B cell (primary cell): Measurements from ENCODE around the gene TAS2R60. TPM values are rescaled to one million over a fixed set of nuclear protein-coding genes. Genes with fewer than 3 reads are reported as not detected.

Experiments used
- ATAC-seq: fragments of 200-7000 bp; cut with Tn5 transposase; one replicate; pipeline ENCODE4 v1.10.0; 2021; ENCODE audit warnings: low read depth, mild to moderate bottlenecking, moderate number of reproducible peaks, moderate library complexity
- CTCF ChIA-PET: fragments of 350-600 bp; sonication (Branson Sonifier 250); formaldehyde crosslinking; loops from one replicate; lab custom pipeline; 2021; ENCODE audit warnings: antibody characterized with exemption, inconsistent platforms; lab: Charles Lee
- POLR2A ChIA-PET: fragments of 350-600 bp; sonication (Branson Sonifier 250); formaldehyde crosslinking; loops from one replicate; lab custom pipeline; 2021; ENCODE audit warnings: antibody characterized with exemption; lab: Charles Lee
- DNase-seq: peaks from one replicate; pipeline ENCODE4 v3.0.0; 2013
- H2AFZ ChIP-seq: 2 replicates; pipeline ENCODE4 v1.6.1; 2012; ENCODE audit warnings: mild to moderate bottlenecking, low read depth, low read length; ENCODE audit not compliant: insufficient read depth, poor library complexity, severe bottlenecking
- H3K27ac ChIP-seq, 2 donors: 1 replicate in 1 of 2; 2 replicates in 1 of 2; pipeline ENCODE4 v1.5.1; 2012 to 2013; ENCODE audit warnings: low read length in 2 of 2, mild to moderate bottlenecking in 2 of 2, moderate library complexity in 1 of 2
- H3K27me3 ChIP-seq, 4 experiments: fragments of 200-600 bp in 1 of 4; sonication (generic) in 1 of 4; replicated peaks in 1 of 4; 1 replicate in 2 of 4; 2 replicates in 2 of 4; pipeline versions ENCODE4 v1.6.1 to v1.7.0; 2013 to 2016; ENCODE audit warnings: low read length in 3 of 4, mild to moderate bottlenecking in 2 of 4, mixed read lengths in 1 of 4, moderate library complexity in 1 of 4; ENCODE audit not compliant: insufficient read depth in 4 of 4, control insufficient read depth in 3 of 4; ENCODE audit errors: control extremely low read depth in 1 of 4
- H3K36me3 ChIP-seq, 2 experiments: replicated peaks in 1 of 2; 1 replicate in 1 of 2; 2 replicates in 1 of 2; pipeline versions ENCODE4 v1.6.1 to v1.7.1; 2013; ENCODE audit warnings: low read length in 1 of 2; ENCODE audit not compliant: insufficient read depth in 2 of 2, control insufficient read depth in 1 of 2; ENCODE audit errors: control extremely low read depth in 1 of 2, extremely low read depth in 1 of 2
- H3K4me1 ChIP-seq, 2 donors: fragments of 200-600 bp in 1 of 2; sonication (generic) in 1 of 2; 1 replicate in 1 of 2; 2 replicates in 1 of 2; pipeline versions ENCODE4 v1.5.1 to v1.6.1; 2013 to 2017; ENCODE audit warnings: low read length in 2 of 2; ENCODE audit not compliant: control insufficient read depth in 2 of 2, insufficient read depth in 2 of 2
- H3K4me2 ChIP-seq: replicated peaks from 2 replicates; pipeline ENCODE3; 2012; ENCODE audit warnings: mild to moderate bottlenecking, low read depth, low read length; ENCODE audit not compliant: poor library complexity, severe bottlenecking
- H3K4me3 ChIP-seq, 5 experiments: fragments of 200-600 bp in 1 of 5; sonication (generic) in 1 of 5; 1 replicate in 3 of 5; 2 replicates in 2 of 5; pipeline versions ENCODE4 v1.5.1 to v1.7.0; 2011 to 2016; ENCODE audit warnings: low read length in 4 of 5, mild to moderate bottlenecking in 4 of 5, low read depth in 2 of 5, control low read depth in 1 of 5, moderate library complexity in 1 of 5; ENCODE audit not compliant: insufficient read depth in 1 of 5; ENCODE audit errors: control extremely low read depth in 1 of 5, extremely low read depth in 1 of 5
- H3K79me2 ChIP-seq: fragments of 200-600 bp; sonication (generic); one replicate; pipeline ENCODE4 v1.6.0; 2016; ENCODE audit warnings: low read length; ENCODE audit not compliant: control insufficient read depth, insufficient read depth
- H3K9ac ChIP-seq: fragments of 200-600 bp; sonication (generic); 2 replicates; pipeline ENCODE4 v1.6.1; 2017; ENCODE audit warnings: mild to moderate bottlenecking, low read length, moderate library complexity
- H3K9me3 ChIP-seq, 3 donors: one replicate each; pipeline versions ENCODE4 v1.6.1 to v1.7.1; 2013; ENCODE audit warnings: low read length in 2 of 3; ENCODE audit not compliant: control insufficient read depth in 2 of 3, insufficient read depth in 1 of 3; ENCODE audit errors: control extremely low read depth in 1 of 3
- H4K20me1 ChIP-seq: 2 replicates; pipeline ENCODE4 v1.6.0; 2012; ENCODE audit warnings: mild to moderate bottlenecking, low read length; ENCODE audit not compliant: insufficient read depth, control insufficient read depth, poor library complexity, severe bottlenecking
- H3K27ac Mint-ChIP-seq: one replicate; pipeline ENCODE4 v1.8.0; 2021; ENCODE audit warnings: mixed read lengths
- H3K27me3 Mint-ChIP-seq: one replicate; pipeline ENCODE4 v1.8.0; 2021; ENCODE audit warnings: mixed read lengths
- H3K4me1 Mint-ChIP-seq: one replicate; pipeline ENCODE4 v1.8.0; 2021; ENCODE audit warnings: mixed read lengths
- H3K4me3 Mint-ChIP-seq: one replicate; pipeline ENCODE4 v1.8.0; 2021; ENCODE audit warnings: mixed read lengths
- H3K9me3 Mint-ChIP-seq: one replicate; pipeline ENCODE4 v1.8.0; 2022; ENCODE audit warnings: mixed read lengths; ENCODE audit not compliant: insufficient read depth
- EZH2 ChIP-seq: IDR thresholded peaks from 2 replicates; pipeline ENCODE4 v1.6.1; 2012; ENCODE audit warnings: borderline replicate concordance, low read depth, mild to moderate bottlenecking, moderate library complexity, low read length; ENCODE audit not compliant: insufficient read depth, poor library complexity, severe bottlenecking
- WGBS: methylation state at CpG from one replicate; pipeline ENCODE4 v1.1.5; 2013; ENCODE audit warnings: missing lambda C conversion rate; ENCODE audit not compliant: insufficient coverage; 5-methylcytosine and 5-hydroxymethylcytosine counted together
- intact Hi-C: fragments of 100-400 bp; cut with micrococcal nuclease; formaldehyde crosslinking; loops from one replicate; pipeline ENCODE4 v1.10.0; 2022
- polyA plus RNA-seq: library from polyadenylated mRNA; depleted of rRNA; stranded (reverse); fragments of >200 nt; gene quantifications from 2 replicates; pipeline ENCODE4 v1.2.3, GENCODE V29; 2012
- total RNA-seq, 2 donors: library from RNA; stranded (reverse); fragments of 120-200 nt in 1 of 2; gene quantifications; 1 replicate in 1 of 2; 2 replicates in 1 of 2; pipeline versions ENCODE4 v1.2.3 to v1.2.4, GENCODE V29; 2013 to 2022
- TF ChIP-seq, protein P1 (sequence below): fragments of 200-600 bp; IDR thresholded peaks from one replicate; pipeline ENCODE4 v1.8.0; 2022; ENCODE audit warnings: antibody characterized with exemption, mild to moderate bottlenecking

Gene TAS2R60
- total and polyA plus RNA-seq, 2 donors (not counting 1 experiment from before 2014, with no cell fraction given) = not detected

DNA sequence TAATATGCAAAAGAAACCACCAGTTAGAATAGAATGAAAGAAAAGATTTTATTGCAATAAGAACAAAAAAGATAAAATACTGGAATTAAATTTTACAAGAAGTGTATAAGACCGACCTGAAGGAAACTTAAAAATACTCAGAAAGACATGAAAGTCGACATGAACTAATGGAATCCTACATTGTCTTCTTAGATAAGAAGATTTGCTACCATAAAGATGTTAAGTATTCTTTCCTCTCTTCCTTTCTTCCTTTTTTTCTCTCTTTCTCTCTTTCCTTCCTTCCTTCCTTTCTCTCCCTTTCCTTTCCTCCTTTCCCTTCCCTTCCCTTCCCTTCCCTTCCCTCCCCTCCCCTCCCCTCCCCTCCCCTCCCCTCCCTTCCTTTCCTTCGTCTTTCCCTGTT, 6.5 kb downstream of the TAS2R60 start:
- H3K9ac ChIP-seq = no peak overlapping the region
- H3K4me2 ChIP-seq = no peak overlapping the region
- Mint-ChIP-seq H3K9me3 (no peaks in the 10 kb centered on the region), H3K27ac (no peak overlapping the region), H3K27me3 (peaks cover 8% of the 10 kb centered on the region), H3K4me3 (no peak overlapping the region), H3K4me1 (no peaks in the 10 kb centered on the region)
- no CpG with 5 or more reads among the region's 3 CpGs for WGBS
- H3K4me1 ChIP-seq = no peaks in the 10 kb centered on the region
- ChIA-PET POLR2A (no interaction called here), CTCF (no interaction called here)
- H3K27me3 ChIP-seq = peaks cover 0 to 6% (median 4%) of the 10 kb centered on the region in 4 experiments
- no peak for TF ChIP-seq EZH2
- TF ChIP-seq, protein P1, sequence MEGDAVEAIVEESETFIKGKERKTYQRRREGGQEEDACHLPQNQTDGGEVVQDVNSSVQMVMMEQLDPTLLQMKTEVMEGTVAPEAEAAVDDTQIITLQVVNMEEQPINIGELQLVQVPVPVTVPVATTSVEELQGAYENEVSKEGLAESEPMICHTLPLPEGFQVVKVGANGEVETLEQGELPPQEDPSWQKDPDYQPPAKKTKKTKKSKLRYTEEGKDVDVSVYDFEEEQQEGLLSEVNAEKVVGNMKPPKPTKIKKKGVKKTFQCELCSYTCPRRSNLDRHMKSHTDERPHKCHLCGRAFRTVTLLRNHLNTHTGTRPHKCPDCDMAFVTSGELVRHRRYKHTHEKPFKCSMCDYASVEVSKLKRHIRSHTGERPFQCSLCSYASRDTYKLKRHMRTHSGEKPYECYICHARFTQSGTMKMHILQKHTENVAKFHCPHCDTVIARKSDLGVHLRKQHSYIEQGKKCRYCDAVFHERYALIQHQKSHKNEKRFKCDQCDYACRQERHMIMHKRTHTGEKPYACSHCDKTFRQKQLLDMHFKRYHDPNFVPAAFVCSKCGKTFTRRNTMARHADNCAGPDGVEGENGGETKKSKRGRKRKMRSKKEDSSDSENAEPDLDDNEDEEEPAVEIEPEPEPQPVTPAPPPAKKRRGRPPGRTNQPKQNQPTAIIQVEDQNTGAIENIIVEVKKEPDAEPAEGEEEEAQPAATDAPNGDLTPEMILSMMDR = no peak
- DNase-seq (no peak), ATAC-seq (no peak)
- no peaks in the 10 kb centered on the region for H3K79me2 ChIP-seq
- intact Hi-C loops = no loop called here
- no peak overlapping the region for H3K27ac ChIP-seq
- no peaks in the 10 kb centered on the region for H3K36me3 ChIP-seq
- no peak overlapping the region for H3K4me3 ChIP-seq
- H4K20me1 ChIP-seq = no peaks in the 10 kb centered on the region
- no peak overlapping the region for H2AFZ ChIP-seq
- no peaks in the 10 kb centered on the region for H3K9me3 ChIP-seq

DNA sequence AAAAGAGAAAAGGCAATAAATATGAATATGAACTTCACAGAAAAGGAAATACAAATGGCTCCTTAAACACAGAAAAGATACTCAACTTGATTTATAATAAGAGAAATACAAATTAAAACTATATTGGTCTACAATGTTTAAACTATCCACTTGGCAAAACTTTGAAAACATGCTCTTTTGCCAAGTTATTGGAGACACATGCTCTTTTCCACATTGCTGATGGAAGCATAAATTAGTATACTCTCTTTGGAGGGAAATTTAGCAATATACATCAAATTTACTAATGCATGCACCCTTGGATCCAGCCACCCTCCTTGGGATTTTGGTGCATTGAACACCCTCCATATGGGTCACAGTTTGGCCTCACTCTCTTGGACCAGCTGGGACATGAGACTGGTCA, 7.9 kb downstream of the TAS2R60 start:
- no peak overlapping the region for H3K4me3 Mint-ChIP-seq
- peaks cover 0 to 6% (median 2%) of the 10 kb centered on the region in 4 experiments for H3K27me3 ChIP-seq
- H3K9me3 Mint-ChIP-seq = no peaks in the 10 kb centered on the region
- ChIA-PET POLR2A (no interaction called here), CTCF (no interaction called here)
- H3K4me2 ChIP-seq = no peak overlapping the region
- H3K27me3 Mint-ChIP-seq = peaks cover 11% of the 10 kb centered on the region
- H4K20me1 ChIP-seq = no peaks in the 10 kb centered on the region
- H2AFZ ChIP-seq = no peak overlapping the region
- no peak overlapping the region for H3K27ac ChIP-seq
- no peaks in the 10 kb centered on the region for H3K79me2 ChIP-seq
- H3K4me1 ChIP-seq = no peaks in the 10 kb centered on the region
- H3K4me1 Mint-ChIP-seq = no peaks in the 10 kb centered on the region
- no peak overlapping the region for H3K4me3 ChIP-seq
- no peaks in the 10 kb centered on the region for H3K9me3 ChIP-seq
- H3K36me3 ChIP-seq = no peaks in the 10 kb centered on the region
- intact Hi-C loops = no loop called here
- no peak overlapping the region for H3K9ac ChIP-seq
- TF ChIP-seq, protein P1 = no peak
- TF ChIP-seq EZH2 = no peak
- DNase-seq (no peak), ATAC-seq (no peak)
- no peak overlapping the region for H3K27ac Mint-ChIP-seq
